ENCODE results near the gene MMP14. TPM values are rescaled to one million over a fixed set of nuclear protein-coding genes. Genes with fewer than 3 reads are reported as not detected.
A peak's percentile ranks its signal among the peaks of the same experiment; 100 is the strongest.

The MMP14 gene
- total and polyA plus RNA-seq, 9 of the 15 experiments (the other 6 are each of a cell fraction or from before 2014, with no cell fraction given), result 0.36 to 5.8 (median 1.3) TPM; not detected in 2

DNA sequence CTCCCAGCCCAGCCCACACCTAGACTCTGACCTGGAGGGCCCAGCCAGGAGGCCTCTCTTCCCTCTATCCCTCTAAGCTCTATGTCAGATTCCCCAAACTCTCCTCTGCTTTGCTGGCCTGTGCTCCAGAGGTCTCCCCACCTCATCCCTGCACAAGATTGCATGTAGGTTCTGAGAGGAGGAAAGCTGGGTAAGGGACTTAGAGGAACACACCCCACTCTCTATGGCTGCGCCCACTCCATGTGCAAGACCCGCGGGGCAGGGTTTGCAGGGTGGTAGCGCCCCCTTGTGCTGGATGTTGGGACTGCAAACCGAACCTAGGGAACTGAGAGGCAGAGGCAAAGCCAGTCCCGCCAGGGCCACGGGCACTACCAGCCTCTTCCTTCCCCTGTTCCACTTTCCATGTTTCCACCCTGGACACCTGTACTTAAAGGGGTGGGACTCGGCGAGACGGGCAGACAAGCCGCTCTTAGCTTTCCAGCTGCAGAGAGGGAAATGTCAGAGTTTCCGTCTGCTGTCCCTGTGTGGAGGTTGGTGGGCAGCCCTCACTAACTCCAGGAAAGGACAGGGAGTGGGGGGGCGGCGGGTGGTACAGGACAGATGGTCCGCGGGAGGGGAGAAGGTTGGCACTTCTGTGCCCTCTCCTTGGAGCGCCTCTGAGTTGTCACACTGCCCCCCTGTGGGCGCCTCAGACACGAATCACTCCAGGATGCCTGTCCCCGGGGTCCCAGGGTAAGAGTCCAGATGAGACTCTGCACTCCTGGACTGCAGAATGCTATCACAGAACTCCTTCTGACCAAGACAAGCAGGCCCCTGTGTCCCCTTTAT, 16.8 kb downstream of the MMP14 start (continued):
- TF ChIP-seq ZBTB40 (IDR thresholded peaks at IDR 0.05) (0 out of 2 replicates have a peak, but pooled peaks have one; percentile 34), ZBTB40 (CRISPR knock-in tag; IDR thresholded peaks at IDR 0.05) (no peak), NRF1 (conservative IDR thresholded peaks at IDR 0.05 in 1 of 2, IDR thresholded peaks at IDR 0.05 in 1 of 2) (0 out of 4 replicates have a peak, but pooled peaks of 1 of the 2 experiments have one; percentile 34), HEY1 (CRISPR knock-in tag; IDR thresholded peaks at IDR 0.05; ENCODE audit: borderline replicate concordance) (no peak), YY1 (IDR thresholded peaks at IDR 0.05; ENCODE audit: borderline replicate concordance in 1 of 3, control insufficient read depth in 1 of 3, extremely low read depth in 1 of 3, insufficient read depth in 3 of 3, insufficient read length in 1 of 3, insufficient replicate concordance in 2 of 3, low read depth in 1 of 3, low read length in 2 of 3) (peak in 2 of 3 experiments; percentile 48 to 54), EP300 (IDR thresholded peaks at IDR 0.05; ENCODE audit: low read length) (no peak), LCOR (CRISPR knock-in tag; IDR thresholded peaks at IDR 0.05) (peak; percentile 67; the same call in 1 of the 2 replicates), GABPB2 (CRISPR knock-in tag; conservative IDR thresholded peaks at IDR 0.05) (no peak), NFIX (CRISPR knock-in tag; IDR thresholded peaks at IDR 0.05; ENCODE audit: low read depth) (no peak)
- TF ChIP-seq, protein P1, sequence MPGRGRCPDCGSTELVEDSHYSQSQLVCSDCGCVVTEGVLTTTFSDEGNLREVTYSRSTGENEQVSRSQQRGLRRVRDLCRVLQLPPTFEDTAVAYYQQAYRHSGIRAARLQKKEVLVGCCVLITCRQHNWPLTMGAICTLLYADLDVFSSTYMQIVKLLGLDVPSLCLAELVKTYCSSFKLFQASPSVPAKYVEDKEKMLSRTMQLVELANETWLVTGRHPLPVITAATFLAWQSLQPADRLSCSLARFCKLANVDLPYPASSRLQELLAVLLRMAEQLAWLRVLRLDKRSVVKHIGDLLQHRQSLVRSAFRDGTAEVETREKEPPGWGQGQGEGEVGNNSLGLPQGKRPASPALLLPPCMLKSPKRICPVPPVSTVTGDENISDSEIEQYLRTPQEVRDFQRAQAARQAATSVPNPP (IDR thresholded peaks at IDR 0.05; ENCODE audit: borderline replicate concordance, insufficient read depth, insufficient read length), result no peak
- TF ChIP-seq, protein P2, sequence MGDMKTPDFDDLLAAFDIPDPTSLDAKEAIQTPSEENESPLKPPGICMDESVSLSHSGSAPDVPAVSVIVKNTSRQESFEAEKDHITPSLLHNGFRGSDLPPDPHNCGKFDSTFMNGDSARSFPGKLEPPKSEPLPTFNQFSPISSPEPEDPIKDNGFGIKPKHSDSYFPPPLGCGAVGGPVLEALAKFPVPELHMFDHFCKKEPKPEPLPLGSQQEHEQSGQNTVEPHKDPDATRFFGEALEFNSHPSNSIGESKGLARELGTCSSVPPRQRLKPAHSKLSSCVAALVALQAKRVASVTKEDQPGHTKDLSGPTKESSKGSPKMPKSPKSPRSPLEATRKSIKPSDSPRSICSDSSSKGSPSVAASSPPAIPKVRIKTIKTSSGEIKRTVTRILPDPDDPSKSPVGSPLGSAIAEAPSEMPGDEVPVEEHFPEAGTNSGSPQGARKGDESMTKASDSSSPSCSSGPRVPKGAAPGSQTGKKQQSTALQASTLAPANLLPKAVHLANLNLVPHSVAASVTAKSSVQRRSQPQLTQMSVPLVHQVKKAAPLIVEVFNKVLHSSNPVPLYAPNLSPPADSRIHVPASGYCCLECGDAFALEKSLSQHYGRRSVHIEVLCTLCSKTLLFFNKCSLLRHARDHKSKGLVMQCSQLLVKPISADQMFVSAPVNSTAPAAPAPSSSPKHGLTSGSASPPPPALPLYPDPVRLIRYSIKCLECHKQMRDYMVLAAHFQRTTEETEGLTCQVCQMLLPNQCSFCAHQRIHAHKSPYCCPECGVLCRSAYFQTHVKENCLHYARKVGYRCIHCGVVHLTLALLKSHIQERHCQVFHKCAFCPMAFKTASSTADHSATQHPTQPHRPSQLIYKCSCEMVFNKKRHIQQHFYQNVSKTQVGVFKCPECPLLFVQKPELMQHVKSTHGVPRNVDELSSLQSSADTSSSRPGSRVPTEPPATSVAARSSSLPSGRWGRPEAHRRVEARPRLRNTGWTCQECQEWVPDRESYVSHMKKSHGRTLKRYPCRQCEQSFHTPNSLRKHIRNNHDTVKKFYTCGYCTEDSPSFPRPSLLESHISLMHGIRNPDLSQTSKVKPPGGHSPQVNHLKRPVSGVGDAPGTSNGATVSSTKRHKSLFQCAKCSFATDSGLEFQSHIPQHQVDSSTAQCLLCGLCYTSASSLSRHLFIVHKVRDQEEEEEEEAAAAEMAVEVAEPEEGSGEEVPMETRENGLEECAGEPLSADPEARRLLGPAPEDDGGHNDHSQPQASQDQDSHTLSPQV (IDR thresholded peaks at IDR 0.05), result peak; percentile 84; the same call in 1 of the 2 replicates

Data from K562 (cell line).